Spleen (tissue), 7 donors: ENCODE data around the gene TAGAP.

Experiments
- POLR2A ChIP-seq, 3 donors: fragments of 450-650 bp; IDR thresholded peaks; one replicate each; pipeline ENCODE4 v1.5.1; 2017; ENCODE audit warnings: antibody characterized with exemption in 3 of 3, mild to moderate bottlenecking in 1 of 3
- POLR2AphosphoS5 ChIP-seq, 3 donors: sonication (generic); formaldehyde crosslinking; IDR thresholded peaks; one replicate each; pipeline ENCODE4 v1.5.1; 2017; ENCODE audit warnings: antibody characterized with exemption in 3 of 3
- TF ChIP-seq, protein P1 (sequence below), 11 experiments: fragments of 200-600 bp in 7 of 11; fragments of 450-650 bp in 4 of 11; sonication (generic) in 4 of 11; IDR thresholded peaks in 8 of 11; conservative IDR thresholded peaks in 3 of 11; 1 replicate in 7 of 11; 2 replicates in 4 of 11; pipeline versions ENCODE4 v1.4.0 to v1.8.0; 2016 to 2021; ENCODE audit warnings: antibody characterized with exemption in 11 of 11, inconsistent platforms in 4 of 11, mild to moderate bottlenecking in 1 of 11
- donor health status: DM: no; HTN: no; CAD: no; lungs with moderate emphysema.
- donor health status: DM: no; HTN: no; CAD: no.
- donor health status: DM: no; HTN: no; CAD: no.

DNA sequence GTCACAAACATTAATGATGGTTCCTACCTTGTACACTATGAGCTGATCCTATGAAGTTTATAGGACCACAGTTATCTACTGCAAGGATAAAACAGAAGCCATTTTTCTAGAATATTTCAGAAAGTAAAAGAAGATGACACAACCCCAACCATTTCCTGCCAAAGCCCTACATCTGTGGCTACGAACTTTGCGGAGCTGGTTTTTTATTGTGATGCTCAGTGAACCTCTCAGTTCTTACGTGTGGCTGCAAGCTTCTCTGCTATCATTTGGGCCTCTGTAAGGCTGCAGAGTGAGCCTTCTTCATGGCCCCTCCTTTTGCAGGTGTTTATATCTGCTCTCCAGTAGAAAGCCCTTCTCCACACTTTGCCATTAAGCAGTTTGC lies 17.8 kb upstream of the TAGAP start:
- TF ChIP-seq, protein P1, sequence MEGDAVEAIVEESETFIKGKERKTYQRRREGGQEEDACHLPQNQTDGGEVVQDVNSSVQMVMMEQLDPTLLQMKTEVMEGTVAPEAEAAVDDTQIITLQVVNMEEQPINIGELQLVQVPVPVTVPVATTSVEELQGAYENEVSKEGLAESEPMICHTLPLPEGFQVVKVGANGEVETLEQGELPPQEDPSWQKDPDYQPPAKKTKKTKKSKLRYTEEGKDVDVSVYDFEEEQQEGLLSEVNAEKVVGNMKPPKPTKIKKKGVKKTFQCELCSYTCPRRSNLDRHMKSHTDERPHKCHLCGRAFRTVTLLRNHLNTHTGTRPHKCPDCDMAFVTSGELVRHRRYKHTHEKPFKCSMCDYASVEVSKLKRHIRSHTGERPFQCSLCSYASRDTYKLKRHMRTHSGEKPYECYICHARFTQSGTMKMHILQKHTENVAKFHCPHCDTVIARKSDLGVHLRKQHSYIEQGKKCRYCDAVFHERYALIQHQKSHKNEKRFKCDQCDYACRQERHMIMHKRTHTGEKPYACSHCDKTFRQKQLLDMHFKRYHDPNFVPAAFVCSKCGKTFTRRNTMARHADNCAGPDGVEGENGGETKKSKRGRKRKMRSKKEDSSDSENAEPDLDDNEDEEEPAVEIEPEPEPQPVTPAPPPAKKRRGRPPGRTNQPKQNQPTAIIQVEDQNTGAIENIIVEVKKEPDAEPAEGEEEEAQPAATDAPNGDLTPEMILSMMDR (IDR thresholded peaks at IDR 0.05 in 8 of 11, conservative IDR thresholded peaks at IDR 0.05 in 3 of 11), result no peak
- TF ChIP-seq POLR2A (IDR thresholded peaks at IDR 0.05), result peak in 1 of 3 donors; percentile 5
- TF ChIP-seq POLR2AphosphoS5 (IDR thresholded peaks at IDR 0.05), result peak in 1 of 3 donors; percentile 58
